Measurements from ENCODE around the gene CORO2A. TPM values are rescaled to one million over a fixed set of nuclear protein-coding genes. Genes with fewer than 3 reads are reported as not detected.

Gene CORO2A
- total RNA-seq, 1 experiment from 2014 or later, result 24.3 TPM

DNA sequence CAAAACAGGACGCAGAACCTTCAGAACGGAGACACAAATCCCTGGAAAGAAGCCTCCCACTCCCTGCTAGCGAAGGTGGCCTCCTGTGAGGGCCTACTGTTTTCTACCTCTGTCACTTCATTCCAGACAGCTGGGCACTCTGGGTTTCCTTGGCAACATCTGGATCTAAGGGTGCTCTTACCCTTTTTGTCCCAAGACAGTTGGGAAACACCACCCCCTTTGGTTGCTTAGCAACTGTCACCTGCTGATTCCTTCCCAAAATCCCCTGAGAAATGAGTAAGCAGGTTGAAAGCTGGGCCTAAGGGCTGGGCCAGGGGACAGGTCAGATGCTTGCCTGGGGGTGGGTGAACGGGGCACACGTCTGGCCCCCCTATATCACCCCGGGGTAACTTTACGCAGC lies 106.5 kb downstream of the CORO2A start:
- H3K9me3 Mint-ChIP-seq (ENCODE audit: low read depth, unreplicated experiment), result no peaks in the 10 kb centered on the region
- H3K27ac Mint-ChIP-seq (ENCODE audit: unreplicated experiment), result no peak overlapping the region
- H3K27me3 Mint-ChIP-seq (ENCODE audit: unreplicated experiment), result no peaks in the 10 kb centered on the region
- CTCF ChIA-PET, result no interaction called here
- BruUV-seq (replicated peaks), result no TSS peak
- peaks cover 19% of the 10 kb centered on the region for H3K4me1 Mint-ChIP-seq (ENCODE audit: low read depth, unreplicated experiment)
- intact Hi-C loops (cut with micrococcal nuclease; ENCODE audit: unreplicated experiment), result no loop called here
- TF ChIP-seq, protein P1, sequence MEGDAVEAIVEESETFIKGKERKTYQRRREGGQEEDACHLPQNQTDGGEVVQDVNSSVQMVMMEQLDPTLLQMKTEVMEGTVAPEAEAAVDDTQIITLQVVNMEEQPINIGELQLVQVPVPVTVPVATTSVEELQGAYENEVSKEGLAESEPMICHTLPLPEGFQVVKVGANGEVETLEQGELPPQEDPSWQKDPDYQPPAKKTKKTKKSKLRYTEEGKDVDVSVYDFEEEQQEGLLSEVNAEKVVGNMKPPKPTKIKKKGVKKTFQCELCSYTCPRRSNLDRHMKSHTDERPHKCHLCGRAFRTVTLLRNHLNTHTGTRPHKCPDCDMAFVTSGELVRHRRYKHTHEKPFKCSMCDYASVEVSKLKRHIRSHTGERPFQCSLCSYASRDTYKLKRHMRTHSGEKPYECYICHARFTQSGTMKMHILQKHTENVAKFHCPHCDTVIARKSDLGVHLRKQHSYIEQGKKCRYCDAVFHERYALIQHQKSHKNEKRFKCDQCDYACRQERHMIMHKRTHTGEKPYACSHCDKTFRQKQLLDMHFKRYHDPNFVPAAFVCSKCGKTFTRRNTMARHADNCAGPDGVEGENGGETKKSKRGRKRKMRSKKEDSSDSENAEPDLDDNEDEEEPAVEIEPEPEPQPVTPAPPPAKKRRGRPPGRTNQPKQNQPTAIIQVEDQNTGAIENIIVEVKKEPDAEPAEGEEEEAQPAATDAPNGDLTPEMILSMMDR (IDR thresholded peaks at IDR 0.05; ENCODE audit: unreplicated experiment), result no peak
- peaks cover 41% of the 10 kb centered on the region for H3K36me3 Mint-ChIP-seq (ENCODE audit: insufficient read depth, unreplicated experiment)
- no peak overlapping the region for H3K4me3 Mint-ChIP-seq (ENCODE audit: low read depth, unreplicated experiment)
- no peak for DNase-seq

DNA sequence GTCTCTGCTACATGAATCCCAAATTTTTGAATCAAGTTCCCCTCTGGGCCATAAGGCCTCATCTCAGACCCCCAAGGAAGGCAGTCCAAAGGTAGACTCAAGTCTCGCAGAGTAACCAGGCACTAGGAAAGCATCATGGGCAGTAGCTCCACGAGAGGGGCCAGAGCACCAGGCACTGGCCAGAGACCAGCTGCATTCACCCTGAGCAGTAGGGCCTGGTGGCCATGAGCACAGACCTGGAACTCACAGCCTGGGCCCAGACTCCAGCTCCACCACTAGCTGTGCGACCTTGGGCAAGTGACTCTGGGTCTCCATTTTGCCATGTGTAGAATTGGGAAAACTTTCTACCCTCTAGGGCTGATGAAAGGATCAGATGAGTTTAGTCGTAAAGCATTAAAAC lies 107.4 kb downstream of the CORO2A start:
- no peak overlapping the region for H3K4me3 Mint-ChIP-seq (ENCODE audit: low read depth, unreplicated experiment)
- BruUV-seq (replicated peaks), result no TSS peak
- no peak for DNase-seq
- CTCF ChIA-PET, result no interaction called here
- no peaks in the 10 kb centered on the region for H3K9me3 Mint-ChIP-seq (ENCODE audit: low read depth, unreplicated experiment)
- H3K4me1 Mint-ChIP-seq (ENCODE audit: low read depth, unreplicated experiment), result peaks cover 19% of the 10 kb centered on the region
- peaks cover 39% of the 10 kb centered on the region for H3K36me3 Mint-ChIP-seq (ENCODE audit: insufficient read depth, unreplicated experiment)
- intact Hi-C loops (cut with micrococcal nuclease; ENCODE audit: unreplicated experiment), result no loop called here
- TF ChIP-seq, protein P1 (IDR thresholded peaks at IDR 0.05; ENCODE audit: unreplicated experiment), result no peak
- no peak overlapping the region for H3K27ac Mint-ChIP-seq (ENCODE audit: unreplicated experiment)
- no peaks in the 10 kb centered on the region for H3K27me3 Mint-ChIP-seq (ENCODE audit: unreplicated experiment)

DNA sequence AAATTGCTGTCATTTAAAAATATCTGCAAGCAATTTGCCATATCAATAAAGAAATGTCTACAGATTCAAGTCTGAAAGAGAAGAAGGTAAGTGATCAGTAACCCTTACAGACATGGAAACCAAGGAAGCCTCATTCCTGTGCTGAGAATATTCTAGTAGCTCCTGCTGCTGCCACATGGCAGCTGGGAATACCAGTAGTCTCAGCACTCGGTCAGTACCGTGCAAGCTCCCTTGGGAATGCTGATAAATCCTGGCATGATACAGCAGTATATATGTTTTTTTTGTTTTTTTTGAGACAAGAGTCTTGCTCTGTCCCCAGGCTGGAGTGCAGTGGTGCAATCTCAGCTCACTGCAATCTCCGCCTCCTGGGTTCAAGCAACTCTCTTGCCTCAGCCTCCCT lies 108.0 kb downstream of the CORO2A start:
- CTCF ChIA-PET, result no interaction called here
- BruUV-seq (replicated peaks), result TSS peak; percentile 40
- no peak for DNase-seq
- no peaks in the 10 kb centered on the region for H3K27me3 Mint-ChIP-seq (ENCODE audit: unreplicated experiment)
- no peak overlapping the region for H3K4me3 Mint-ChIP-seq (ENCODE audit: low read depth, unreplicated experiment)
- H3K4me1 Mint-ChIP-seq (ENCODE audit: low read depth, unreplicated experiment), result peaks cover 19% of the 10 kb centered on the region
- intact Hi-C loops (cut with micrococcal nuclease; ENCODE audit: unreplicated experiment), result no loop called here
- no peak overlapping the region for H3K27ac Mint-ChIP-seq (ENCODE audit: unreplicated experiment)
- TF ChIP-seq, protein P1 (IDR thresholded peaks at IDR 0.05; ENCODE audit: unreplicated experiment), result no peak
- no peaks in the 10 kb centered on the region for H3K9me3 Mint-ChIP-seq (ENCODE audit: low read depth, unreplicated experiment)
- H3K36me3 Mint-ChIP-seq (ENCODE audit: insufficient read depth, unreplicated experiment), result peaks cover 37% of the 10 kb centered on the region

DNA sequence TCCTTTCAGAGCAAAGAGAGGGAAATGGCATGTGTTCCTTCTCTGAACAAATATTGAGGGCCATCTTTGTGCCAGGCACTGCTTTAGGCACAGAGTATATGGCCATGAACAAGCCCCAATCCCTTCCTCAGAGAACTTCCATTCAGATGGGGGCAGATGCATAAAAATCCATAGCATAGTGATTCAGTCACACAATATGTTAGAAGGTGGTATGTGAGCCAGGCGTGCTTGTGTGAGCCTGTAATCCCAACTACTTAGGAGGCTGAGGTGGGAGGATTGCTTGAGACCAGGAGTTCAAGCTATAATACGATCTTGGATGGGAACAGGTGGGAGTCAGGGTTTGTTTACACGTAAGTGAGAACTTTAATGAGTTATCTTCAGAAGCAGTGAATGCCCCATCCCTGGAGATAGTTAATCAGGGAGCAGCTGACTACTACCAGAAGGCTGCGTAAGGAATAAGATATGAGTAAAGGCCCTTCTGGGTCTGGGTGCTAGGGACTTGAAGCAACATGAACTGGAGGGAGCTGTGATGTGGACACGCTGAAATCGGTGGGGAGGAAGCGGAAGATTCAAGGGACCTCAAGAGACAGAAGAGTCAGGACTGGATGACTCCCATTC lies 108.8 kb downstream of the CORO2A start:
- Mint-ChIP-seq H3K4me3 (ENCODE audit: low read depth, unreplicated experiment) (no peak overlapping the region), H3K36me3 (ENCODE audit: insufficient read depth, unreplicated experiment) (peaks cover 39% of the 10 kb centered on the region), H3K4me1 (ENCODE audit: low read depth, unreplicated experiment) (peaks cover 19% of the 10 kb centered on the region), H3K9me3 (ENCODE audit: low read depth, unreplicated experiment) (no peaks in the 10 kb centered on the region), H3K27me3 (ENCODE audit: unreplicated experiment) (no peaks in the 10 kb centered on the region), H3K27ac (ENCODE audit: unreplicated experiment) (no peak overlapping the region)
- no TSS peak for BruUV-seq (replicated peaks)
- CTCF ChIA-PET, result no interaction called here
- no peak for DNase-seq
- intact Hi-C loops (cut with micrococcal nuclease; ENCODE audit: unreplicated experiment), result no loop called here
- TF ChIP-seq, protein P1 (IDR thresholded peaks at IDR 0.05; ENCODE audit: unreplicated experiment), result no peak

Data from Calu3 (cell line).